VCaP (cell line): ENCODE measurements around the gene AMN.
A peak's percentile ranks its signal among the peaks of the same experiment; 100 is the strongest.

Experiments
- H3K27ac ChIP-seq: fragments of 450-650 bp; 2 replicates; pipeline ENCODE4 v1.5.1; 2017
- TF ChIP-seq, protein P1 (sequence below): fragments of 450-650 bp; conservative IDR thresholded peaks from 2 replicates; pipeline ENCODE4 v1.5.1; 2017; ENCODE audit warnings: mild to moderate bottlenecking, moderate library complexity

Gene AMN

DNA sequence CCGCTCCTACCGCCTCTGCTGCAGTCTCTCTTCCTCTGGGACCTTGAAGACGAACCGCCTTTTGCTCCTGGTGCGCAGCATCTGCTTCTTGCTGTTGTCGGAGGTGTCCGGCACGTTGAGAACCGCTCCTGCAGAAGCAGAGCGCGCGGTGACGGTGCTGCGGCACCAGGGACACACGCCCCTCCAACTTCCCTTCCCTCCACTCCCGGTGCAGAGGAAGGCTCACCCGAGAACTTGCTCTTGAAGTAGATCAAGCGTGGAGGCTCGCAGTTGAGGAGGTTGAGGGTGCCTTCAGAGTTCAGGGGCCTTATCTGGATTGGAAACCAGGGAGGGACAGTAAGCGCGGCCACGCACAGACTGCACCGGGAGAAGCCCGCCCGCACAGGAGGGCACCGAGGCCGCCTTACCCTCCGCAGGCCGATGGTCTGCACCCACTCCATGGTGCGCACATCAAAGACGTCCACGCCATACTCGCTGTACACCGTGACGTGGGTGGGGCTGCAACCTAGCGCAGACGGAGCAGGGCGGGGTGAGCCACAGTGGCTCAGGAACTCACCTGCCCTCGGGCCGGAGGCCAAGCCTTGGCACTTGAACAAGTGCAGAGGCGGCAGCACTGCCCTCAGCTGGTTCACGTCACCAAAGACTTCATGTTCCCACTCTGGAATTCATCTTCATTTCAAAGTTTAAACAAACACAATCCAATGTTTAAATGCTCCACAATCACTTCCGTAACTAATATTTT is 17.5 kb downstream of the AMN start:
- H3K27ac ChIP-seq = 0 out of 2 replicates have a peak overlapping the region, but pooled peaks have one; percentile 13

DNA sequence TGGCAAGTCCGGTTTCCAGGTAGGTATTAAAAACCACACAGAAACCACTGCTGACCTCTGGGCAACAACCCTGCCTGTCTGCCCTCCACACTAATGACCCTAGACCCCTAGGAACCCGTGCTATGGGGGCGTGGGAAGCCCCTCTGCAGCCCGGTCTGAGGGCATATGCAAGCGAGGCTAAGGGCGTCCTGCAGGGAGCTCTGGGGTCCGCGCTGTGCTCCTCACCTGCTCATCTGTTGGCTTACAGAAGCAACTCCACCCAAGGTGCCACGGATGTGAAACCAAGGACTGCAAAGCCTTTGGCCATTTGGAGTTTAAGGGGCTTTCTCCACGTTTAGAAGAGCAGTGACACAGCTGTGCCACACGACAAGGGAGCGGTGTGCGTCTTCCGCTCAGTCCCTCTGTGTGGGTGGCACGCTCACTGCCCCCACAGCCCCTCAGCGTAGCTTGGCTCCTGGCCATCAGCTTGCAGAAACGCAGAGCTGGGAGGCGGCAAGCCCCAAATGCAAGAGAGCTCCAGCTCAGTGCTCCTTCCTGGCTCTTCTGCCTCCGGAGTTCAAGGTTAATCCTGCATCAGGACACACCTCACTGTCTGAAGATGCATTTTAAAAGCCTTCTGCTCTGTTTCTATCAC is 18.4 kb downstream of the AMN start:
- TF ChIP-seq, protein P1, sequence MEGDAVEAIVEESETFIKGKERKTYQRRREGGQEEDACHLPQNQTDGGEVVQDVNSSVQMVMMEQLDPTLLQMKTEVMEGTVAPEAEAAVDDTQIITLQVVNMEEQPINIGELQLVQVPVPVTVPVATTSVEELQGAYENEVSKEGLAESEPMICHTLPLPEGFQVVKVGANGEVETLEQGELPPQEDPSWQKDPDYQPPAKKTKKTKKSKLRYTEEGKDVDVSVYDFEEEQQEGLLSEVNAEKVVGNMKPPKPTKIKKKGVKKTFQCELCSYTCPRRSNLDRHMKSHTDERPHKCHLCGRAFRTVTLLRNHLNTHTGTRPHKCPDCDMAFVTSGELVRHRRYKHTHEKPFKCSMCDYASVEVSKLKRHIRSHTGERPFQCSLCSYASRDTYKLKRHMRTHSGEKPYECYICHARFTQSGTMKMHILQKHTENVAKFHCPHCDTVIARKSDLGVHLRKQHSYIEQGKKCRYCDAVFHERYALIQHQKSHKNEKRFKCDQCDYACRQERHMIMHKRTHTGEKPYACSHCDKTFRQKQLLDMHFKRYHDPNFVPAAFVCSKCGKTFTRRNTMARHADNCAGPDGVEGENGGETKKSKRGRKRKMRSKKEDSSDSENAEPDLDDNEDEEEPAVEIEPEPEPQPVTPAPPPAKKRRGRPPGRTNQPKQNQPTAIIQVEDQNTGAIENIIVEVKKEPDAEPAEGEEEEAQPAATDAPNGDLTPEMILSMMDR = no peak
- peak overlapping the region; percentile 13; the same call in 1 of the 2 replicates for H3K27ac ChIP-seq

More for the DNA sequence above, 17.5 kb downstream of the AMN start:
- TF ChIP-seq, protein P1 = no peak

DNA sequence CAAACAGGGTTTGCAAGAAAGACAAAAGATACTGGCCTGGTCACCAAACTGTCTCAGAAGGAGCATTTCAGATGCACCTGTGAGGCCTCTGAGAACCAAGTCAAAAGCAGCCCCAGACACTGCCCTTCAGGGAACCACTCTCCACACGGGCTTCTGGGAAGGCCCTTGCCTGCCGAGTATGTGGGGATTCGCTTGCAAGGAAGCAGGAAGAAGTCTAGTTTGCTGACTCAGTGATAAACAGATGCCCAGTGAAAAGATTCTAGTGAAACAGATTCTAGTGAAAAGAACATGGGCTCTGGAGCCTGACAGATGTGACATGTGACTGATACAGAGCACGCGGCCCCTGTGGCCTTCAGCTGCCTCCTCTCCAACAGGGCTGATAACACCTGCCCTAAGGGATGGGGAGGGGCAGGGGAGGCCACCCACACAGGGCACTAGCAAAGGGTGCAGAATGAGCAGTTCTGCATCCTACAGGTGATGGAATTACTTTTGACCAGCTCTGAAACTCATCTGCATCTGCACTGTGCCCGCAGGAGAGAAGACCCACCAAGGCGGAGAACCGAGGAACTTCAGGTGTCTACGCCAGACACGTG is 19.1 kb downstream of the AMN start:
- TF ChIP-seq, protein P1 = no peak
- peak overlapping the region; percentile 13; the same call in 1 of the 2 replicates for H3K27ac ChIP-seq

DNA sequence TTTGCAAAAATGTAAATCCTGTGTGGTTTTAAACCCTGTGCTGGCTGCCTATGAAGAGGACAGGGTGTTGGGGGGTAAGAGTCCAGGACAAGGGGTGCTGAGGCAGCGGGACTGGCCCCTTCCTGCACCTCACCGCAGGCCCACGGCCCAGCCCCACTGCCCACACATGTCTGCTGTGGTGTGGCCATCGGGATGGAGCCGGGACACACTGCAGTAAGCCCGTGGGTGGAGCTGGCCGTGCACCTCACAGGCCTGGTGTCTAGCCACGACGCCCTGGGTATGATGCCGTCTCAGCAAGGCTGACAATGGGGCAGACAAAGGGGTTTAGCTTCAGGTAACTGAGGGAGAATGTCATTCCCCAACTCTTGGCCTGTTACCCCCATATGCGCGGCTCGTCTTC is 19.6 kb downstream of the AMN start:
- TF ChIP-seq, protein P1 = no peak
- H3K27ac ChIP-seq = no peak overlapping the region

DNA sequence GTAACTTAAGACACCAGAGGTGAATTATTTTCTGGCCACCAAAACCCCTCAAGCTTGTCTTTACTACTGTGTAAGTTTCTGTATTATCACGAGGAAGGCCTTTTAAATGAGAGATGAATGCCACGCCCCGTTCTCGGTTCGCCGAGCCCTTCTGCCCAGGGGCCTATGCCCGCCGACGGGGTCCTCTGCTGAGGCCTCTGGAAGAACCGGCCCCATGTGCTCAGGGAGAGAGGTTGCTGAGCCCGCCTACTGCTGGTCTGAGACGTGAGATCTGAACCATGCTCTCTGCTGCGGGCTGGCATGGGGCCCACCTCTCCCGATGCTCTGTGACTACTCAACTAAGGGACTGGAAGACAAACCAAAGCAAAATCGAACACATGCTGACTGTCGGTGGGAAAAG is 21.0 kb downstream of the AMN start:
- TF ChIP-seq, protein P1 = no peak
- no peak overlapping the region for H3K27ac ChIP-seq

DNA sequence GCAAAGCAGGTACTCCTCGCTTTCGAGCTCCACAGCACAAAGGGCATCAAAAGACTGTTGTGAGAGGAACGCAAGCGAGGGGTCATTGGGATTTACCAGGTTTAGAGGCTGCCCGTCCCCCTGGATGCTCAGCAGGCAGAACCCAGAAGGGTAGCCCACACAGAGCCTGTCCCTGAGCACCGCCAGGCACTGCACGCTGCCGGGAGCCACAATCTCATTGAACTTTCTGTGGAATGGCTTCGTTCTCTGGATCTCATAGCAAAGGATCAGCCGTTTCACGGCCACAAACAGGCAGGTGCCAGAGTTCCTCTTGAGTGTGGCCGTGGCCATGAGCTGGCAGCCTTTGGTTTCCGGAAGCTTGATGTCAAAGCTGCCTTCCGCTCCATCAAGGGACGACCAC is 21.5 kb downstream of the AMN start:
- TF ChIP-seq, protein P1 = no peak
- H3K27ac ChIP-seq = no peak overlapping the region
